B cell (primary cell): ENCODE results near the gene GNA14. TPM values are rescaled to one million over a fixed set of nuclear protein-coding genes. Genes with fewer than 3 reads are reported as not detected.

Experiments
- ATAC-seq: fragments of 200-7000 bp; cut with Tn5 transposase; one replicate; pipeline ENCODE4 v1.10.0; 2021; ENCODE audit warnings: low read depth, mild to moderate bottlenecking, moderate number of reproducible peaks, moderate library complexity
- CTCF ChIA-PET: fragments of 350-600 bp; sonication (Branson Sonifier 250); formaldehyde crosslinking; loops from one replicate; lab custom pipeline; 2021; ENCODE audit warnings: antibody characterized with exemption, inconsistent platforms; lab: Charles Lee
- POLR2A ChIA-PET: fragments of 350-600 bp; sonication (Branson Sonifier 250); formaldehyde crosslinking; loops from one replicate; lab custom pipeline; 2021; ENCODE audit warnings: antibody characterized with exemption; lab: Charles Lee
- DNase-seq: peaks from one replicate; pipeline ENCODE4 v3.0.0; 2013
- H2AFZ ChIP-seq: 2 replicates; pipeline ENCODE4 v1.6.1; 2012; ENCODE audit warnings: mild to moderate bottlenecking, low read depth, low read length; ENCODE audit not compliant: insufficient read depth, poor library complexity, severe bottlenecking
- H3K27ac ChIP-seq, 2 donors: 1 replicate in 1 of 2; 2 replicates in 1 of 2; pipeline ENCODE4 v1.5.1; 2012 to 2013; ENCODE audit warnings: low read length in 2 of 2, mild to moderate bottlenecking in 2 of 2, moderate library complexity in 1 of 2
- H3K27me3 ChIP-seq, 4 experiments: fragments of 200-600 bp in 1 of 4; sonication (generic) in 1 of 4; replicated peaks in 1 of 4; 1 replicate in 2 of 4; 2 replicates in 2 of 4; pipeline versions ENCODE4 v1.6.1 to v1.7.0; 2013 to 2016; ENCODE audit warnings: low read length in 3 of 4, mild to moderate bottlenecking in 2 of 4, mixed read lengths in 1 of 4, moderate library complexity in 1 of 4; ENCODE audit not compliant: insufficient read depth in 4 of 4, control insufficient read depth in 3 of 4; ENCODE audit errors: control extremely low read depth in 1 of 4
- H3K36me3 ChIP-seq, 2 experiments: replicated peaks in 1 of 2; 1 replicate in 1 of 2; 2 replicates in 1 of 2; pipeline versions ENCODE4 v1.6.1 to v1.7.1; 2013; ENCODE audit warnings: low read length in 1 of 2; ENCODE audit not compliant: insufficient read depth in 2 of 2, control insufficient read depth in 1 of 2; ENCODE audit errors: control extremely low read depth in 1 of 2, extremely low read depth in 1 of 2
- H3K4me1 ChIP-seq, 2 donors: fragments of 200-600 bp in 1 of 2; sonication (generic) in 1 of 2; 1 replicate in 1 of 2; 2 replicates in 1 of 2; pipeline versions ENCODE4 v1.5.1 to v1.6.1; 2013 to 2017; ENCODE audit warnings: low read length in 2 of 2; ENCODE audit not compliant: control insufficient read depth in 2 of 2, insufficient read depth in 2 of 2
- H3K4me2 ChIP-seq: replicated peaks from 2 replicates; pipeline ENCODE3; 2012; ENCODE audit warnings: mild to moderate bottlenecking, low read depth, low read length; ENCODE audit not compliant: poor library complexity, severe bottlenecking
- H3K4me3 ChIP-seq, 5 experiments: fragments of 200-600 bp in 1 of 5; sonication (generic) in 1 of 5; 1 replicate in 3 of 5; 2 replicates in 2 of 5; pipeline versions ENCODE4 v1.5.1 to v1.7.0; 2011 to 2016; ENCODE audit warnings: low read length in 4 of 5, mild to moderate bottlenecking in 4 of 5, low read depth in 2 of 5, control low read depth in 1 of 5, moderate library complexity in 1 of 5; ENCODE audit not compliant: insufficient read depth in 1 of 5; ENCODE audit errors: control extremely low read depth in 1 of 5, extremely low read depth in 1 of 5
- H3K79me2 ChIP-seq: fragments of 200-600 bp; sonication (generic); one replicate; pipeline ENCODE4 v1.6.0; 2016; ENCODE audit warnings: low read length; ENCODE audit not compliant: control insufficient read depth, insufficient read depth
- H3K9ac ChIP-seq: fragments of 200-600 bp; sonication (generic); 2 replicates; pipeline ENCODE4 v1.6.1; 2017; ENCODE audit warnings: mild to moderate bottlenecking, low read length, moderate library complexity
- H3K9me3 ChIP-seq, 3 donors: one replicate each; pipeline versions ENCODE4 v1.6.1 to v1.7.1; 2013; ENCODE audit warnings: low read length in 2 of 3; ENCODE audit not compliant: control insufficient read depth in 2 of 3, insufficient read depth in 1 of 3; ENCODE audit errors: control extremely low read depth in 1 of 3
- H4K20me1 ChIP-seq: 2 replicates; pipeline ENCODE4 v1.6.0; 2012; ENCODE audit warnings: mild to moderate bottlenecking, low read length; ENCODE audit not compliant: insufficient read depth, control insufficient read depth, poor library complexity, severe bottlenecking
- H3K27ac Mint-ChIP-seq: one replicate; pipeline ENCODE4 v1.8.0; 2021; ENCODE audit warnings: mixed read lengths
- H3K27me3 Mint-ChIP-seq: one replicate; pipeline ENCODE4 v1.8.0; 2021; ENCODE audit warnings: mixed read lengths
- H3K4me1 Mint-ChIP-seq: one replicate; pipeline ENCODE4 v1.8.0; 2021; ENCODE audit warnings: mixed read lengths
- H3K4me3 Mint-ChIP-seq: one replicate; pipeline ENCODE4 v1.8.0; 2021; ENCODE audit warnings: mixed read lengths
- H3K9me3 Mint-ChIP-seq: one replicate; pipeline ENCODE4 v1.8.0; 2022; ENCODE audit warnings: mixed read lengths; ENCODE audit not compliant: insufficient read depth
- CTCF ChIP-seq: fragments of 200-600 bp; IDR thresholded peaks from one replicate; pipeline ENCODE4 v1.8.0; 2022; ENCODE audit warnings: antibody characterized with exemption, mild to moderate bottlenecking
- EZH2 ChIP-seq: IDR thresholded peaks from 2 replicates; pipeline ENCODE4 v1.6.1; 2012; ENCODE audit warnings: borderline replicate concordance, low read depth, mild to moderate bottlenecking, moderate library complexity, low read length; ENCODE audit not compliant: insufficient read depth, poor library complexity, severe bottlenecking
- WGBS: methylation state at CpG from one replicate; pipeline ENCODE4 v1.1.5; 2013; ENCODE audit warnings: missing lambda C conversion rate; ENCODE audit not compliant: insufficient coverage; 5-methylcytosine and 5-hydroxymethylcytosine counted together
- intact Hi-C: fragments of 100-400 bp; cut with micrococcal nuclease; formaldehyde crosslinking; loops from one replicate; pipeline ENCODE4 v1.10.0; 2022
- polyA plus RNA-seq: library from polyadenylated mRNA; depleted of rRNA; stranded (reverse); fragments of >200 nt; gene quantifications from 2 replicates; pipeline ENCODE4 v1.2.3, GENCODE V29; 2012
- total RNA-seq, 2 donors: library from RNA; stranded (reverse); fragments of 120-200 nt in 1 of 2; gene quantifications; 1 replicate in 1 of 2; 2 replicates in 1 of 2; pipeline versions ENCODE4 v1.2.3 to v1.2.4, GENCODE V29; 2013 to 2022

The GNA14 gene
- total and polyA plus RNA-seq, 2 donors (not counting 1 experiment from before 2014, with no cell fraction given), result not detected

GRCh38 chr9:77601476-77602099 lies 46.5 kb downstream of the GNA14 start:
- ChIA-PET POLR2A (no interaction called here), CTCF (no interaction called here)
- Histone ChIP-seq H3K4me3 (no peak overlapping the region), H3K4me1 (no peaks in the 10 kb centered on the region), H3K4me2 (no peak overlapping the region), H4K20me1 (no peaks in the 10 kb centered on the region), H3K36me3 (no peaks in the 10 kb centered on the region), H2AFZ (no peak overlapping the region), H3K9ac (no peak overlapping the region), H3K79me2 (no peaks in the 10 kb centered on the region), H3K27ac (no peak overlapping the region), H3K9me3 (no peaks in the 10 kb centered on the region), H3K27me3 (peaks cover 0 to 3% (median 0%) of the 10 kb centered on the region in 4 experiments)
- no peak overlapping the region for H3K27ac Mint-ChIP-seq
- peaks cover 13% of the 10 kb centered on the region for H3K27me3 Mint-ChIP-seq
- WGBS, result no CpG with 5 or more reads among the region's 5 CpGs
- no peaks in the 10 kb centered on the region for H3K4me1 Mint-ChIP-seq
- H3K9me3 Mint-ChIP-seq, result no peaks in the 10 kb centered on the region
- H3K4me3 Mint-ChIP-seq, result no peak overlapping the region
- intact Hi-C loops, result no loop called here
- no peak for TF ChIP-seq CTCF
- TF ChIP-seq EZH2, result no peak
- DNase-seq, result no peak
- no peak for ATAC-seq

GRCh38 chr9:77600810-77601209 lies 47.3 kb downstream of the GNA14 start:
- no peak for TF ChIP-seq CTCF
- no peak for TF ChIP-seq EZH2
- Histone ChIP-seq H2AFZ (no peak overlapping the region), H3K9me3 (no peaks in the 10 kb centered on the region), H3K27me3 (peaks cover 0 to 3% (median 0%) of the 10 kb centered on the region in 4 experiments), H3K4me2 (no peak overlapping the region), H3K4me3 (no peak overlapping the region), H3K79me2 (no peaks in the 10 kb centered on the region), H3K27ac (no peak overlapping the region), H4K20me1 (no peaks in the 10 kb centered on the region), H3K9ac (no peak overlapping the region), H3K36me3 (no peaks in the 10 kb centered on the region), H3K4me1 (no peaks in the 10 kb centered on the region)
- CTCF ChIA-PET, result no interaction called here
- H3K9me3 Mint-ChIP-seq, result no peaks in the 10 kb centered on the region
- no peak overlapping the region for H3K27ac Mint-ChIP-seq
- intact Hi-C loops, result no loop called here
- POLR2A ChIA-PET, result no interaction called here
- DNase-seq (no peak), ATAC-seq (no peak)
- peaks cover 14% of the 10 kb centered on the region for H3K27me3 Mint-ChIP-seq
- 89% methylated on average over 10 of the region's 18 CpGs for WGBS
- H3K4me3 Mint-ChIP-seq, result no peak overlapping the region
- H3K4me1 Mint-ChIP-seq, result no peaks in the 10 kb centered on the region
